Ectodermal cell (in vitro differentiated cells): Measurements from ENCODE around the gene CCDC14. TPM values are rescaled to one million over a fixed set of nuclear protein-coding genes. Genes with fewer than 3 reads are reported as not detected.
"Not testable (repeated sequence)": the region's sequence is repeated elsewhere in the genome, so short reads cannot be mapped to it uniquely, and the experiment has no call there.

Experiments
- H3K27ac ChIP-seq: 2 replicates; pipeline ENCODE4 v1.7.0; 2013; ENCODE audit warnings: mild to moderate bottlenecking, low read depth, low read length; ENCODE audit not compliant: insufficient read depth, poor library complexity, severe bottlenecking
- H3K27me3 ChIP-seq: 2 replicates; pipeline ENCODE4 v1.7.0; 2013; ENCODE audit warnings: mild to moderate bottlenecking, low read length; ENCODE audit not compliant: insufficient read depth, control insufficient read depth, poor library complexity, severe bottlenecking
- H3K36me3 ChIP-seq: one replicate; pipeline ENCODE4 v1.7.0; 2013; ENCODE audit warnings: low read length; ENCODE audit not compliant: control insufficient read depth, insufficient read depth
- H3K4me1 ChIP-seq: one replicate; pipeline ENCODE4 v1.7.0; 2013; ENCODE audit warnings: low read length; ENCODE audit not compliant: control insufficient read depth, insufficient read depth
- H3K4me3 ChIP-seq: 2 replicates; pipeline ENCODE4 v1.7.0; 2013; ENCODE audit warnings: low read depth, low read length, control low read depth; ENCODE audit not compliant: insufficient read depth
- H3K9me3 ChIP-seq: 2 replicates; pipeline ENCODE4 v1.7.0; 2013; ENCODE audit warnings: mild to moderate bottlenecking, low read length, moderate library complexity; ENCODE audit not compliant: control insufficient read depth
- WGBS, 2 experiments: methylation state at CpG; one replicate each; pipeline ENCODE4 v1.1.7; 2013; ENCODE audit warnings: missing lambda C conversion rate in 2 of 2; 5-methylcytosine and 5-hydroxymethylcytosine counted together
- polyA plus RNA-seq, 4 experiments: library from polyadenylated mRNA; stranded (reverse); fragments of 50-300 nt; gene quantifications; one replicate each; pipeline ENCODE4 v1.2.3, GENCODE V29; 2013

Gene CCDC14, protein sequence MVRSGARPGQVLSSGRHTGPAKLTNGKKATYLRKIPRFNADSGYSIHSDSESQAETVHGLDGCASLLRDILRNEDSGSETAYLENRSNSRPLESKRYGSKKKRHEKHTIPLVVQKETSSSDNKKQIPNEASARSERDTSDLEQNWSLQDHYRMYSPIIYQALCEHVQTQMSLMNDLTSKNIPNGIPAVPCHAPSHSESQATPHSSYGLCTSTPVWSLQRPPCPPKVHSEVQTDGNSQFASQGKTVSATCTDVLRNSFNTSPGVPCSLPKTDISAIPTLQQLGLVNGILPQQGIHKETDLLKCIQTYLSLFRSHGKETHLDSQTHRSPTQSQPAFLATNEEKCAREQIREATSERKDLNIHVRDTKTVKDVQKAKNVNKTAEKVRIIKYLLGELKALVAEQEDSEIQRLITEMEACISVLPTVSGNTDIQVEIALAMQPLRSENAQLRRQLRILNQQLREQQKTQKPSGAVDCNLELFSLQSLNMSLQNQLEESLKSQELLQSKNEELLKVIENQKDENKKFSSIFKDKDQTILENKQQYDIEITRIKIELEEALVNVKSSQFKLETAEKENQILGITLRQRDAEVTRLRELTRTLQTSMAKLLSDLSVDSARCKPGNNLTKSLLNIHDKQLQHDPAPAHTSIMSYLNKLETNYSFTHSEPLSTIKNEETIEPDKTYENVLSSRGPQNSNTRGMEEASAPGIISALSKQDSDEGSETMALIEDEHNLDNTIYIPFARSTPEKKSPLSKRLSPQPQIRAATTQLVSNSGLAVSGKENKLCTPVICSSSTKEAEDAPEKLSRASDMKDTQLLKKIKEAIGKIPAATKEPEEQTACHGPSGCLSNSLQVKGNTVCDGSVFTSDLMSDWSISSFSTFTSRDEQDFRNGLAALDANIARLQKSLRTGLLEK
- 116 TPM for polyA plus RNA-seq (2013, experiment 1 of 4)
- polyA plus RNA-seq (2013, experiment 2 of 4) = 126 TPM
- polyA plus RNA-seq (2013, experiment 3 of 4) = 122 TPM
- 137 TPM for polyA plus RNA-seq (2013, experiment 4 of 4)

DNA sequence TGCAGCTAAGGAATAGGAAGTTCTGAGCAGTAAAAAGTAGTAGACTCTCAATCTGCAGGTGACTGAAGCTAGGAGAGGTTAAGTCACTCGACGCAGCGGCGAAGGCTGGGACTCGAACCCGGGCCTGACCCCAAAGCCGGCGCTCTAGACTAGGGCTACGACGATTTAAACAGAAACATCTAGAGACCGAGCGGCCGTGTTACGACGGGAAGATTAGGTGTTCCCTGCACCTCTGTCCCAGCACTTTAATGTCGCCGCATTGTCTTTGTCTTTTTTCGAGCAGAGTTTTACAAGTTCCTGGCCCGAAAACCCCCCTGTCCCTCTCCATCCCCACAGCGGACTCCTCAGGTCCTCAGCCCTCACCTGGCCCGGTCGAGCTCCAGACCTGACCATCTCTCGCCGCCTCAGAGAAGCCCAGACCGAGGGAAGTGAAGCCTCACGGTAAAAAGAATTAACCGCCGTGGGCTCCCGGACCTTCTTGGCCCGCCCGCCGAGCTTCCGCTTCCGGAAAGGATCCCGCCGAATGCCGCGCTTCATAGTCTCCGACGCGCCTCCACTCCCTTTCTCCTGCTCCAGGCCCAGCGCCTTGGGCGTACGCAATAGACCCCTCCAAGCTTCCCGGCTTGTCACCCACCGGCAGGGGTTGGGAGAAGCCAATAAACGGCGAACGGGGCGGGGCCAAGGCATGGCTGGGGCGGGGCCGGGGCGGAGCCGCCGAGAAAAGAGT is at the start of gene CCDC14:
Gene CCDC14 (minus strand): TSS at position 449 of the 727 bp plus-strand sequence. CDS start 56 bp downstream, at position 393.
- H3K27ac ChIP-seq = peak within 1 kb of the TSS; percentile 86
- WGBS, 2 experiments = 0% methylated on average over 55 of the region's 55 CpGs
- peaks cover 9% of the 10 kb centered on the region for H3K4me1 ChIP-seq
- no peaks in the 10 kb centered on the region for H3K9me3 ChIP-seq
- peak within 1 kb of the TSS; percentile 73 for H3K4me3 ChIP-seq
- H3K27me3 ChIP-seq = peaks cover 26% of the 10 kb centered on the region
- H3K36me3 ChIP-seq = no peaks in the 10 kb centered on the region

DNA sequence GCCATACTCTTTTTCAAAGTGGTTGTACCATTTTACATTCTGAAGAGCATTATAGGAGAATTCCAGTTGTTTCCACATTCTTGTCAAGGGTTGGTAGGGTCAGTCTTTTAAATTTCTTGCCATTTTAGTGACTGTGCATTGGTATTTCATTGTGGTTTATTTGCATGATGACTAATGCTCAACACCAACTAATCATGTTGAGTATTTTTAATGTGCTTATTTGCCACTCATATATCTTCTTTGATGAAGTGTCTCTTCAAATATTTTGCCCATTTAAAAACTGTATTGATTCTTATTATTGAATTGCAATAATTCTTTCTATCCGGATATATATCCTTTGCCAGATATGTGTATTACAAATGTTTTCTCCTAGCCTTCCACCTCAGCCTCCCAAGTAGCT is 47.3 kb upstream of the CCDC14 start:
- H3K9me3 ChIP-seq = not testable (repeated sequence)

DNA sequence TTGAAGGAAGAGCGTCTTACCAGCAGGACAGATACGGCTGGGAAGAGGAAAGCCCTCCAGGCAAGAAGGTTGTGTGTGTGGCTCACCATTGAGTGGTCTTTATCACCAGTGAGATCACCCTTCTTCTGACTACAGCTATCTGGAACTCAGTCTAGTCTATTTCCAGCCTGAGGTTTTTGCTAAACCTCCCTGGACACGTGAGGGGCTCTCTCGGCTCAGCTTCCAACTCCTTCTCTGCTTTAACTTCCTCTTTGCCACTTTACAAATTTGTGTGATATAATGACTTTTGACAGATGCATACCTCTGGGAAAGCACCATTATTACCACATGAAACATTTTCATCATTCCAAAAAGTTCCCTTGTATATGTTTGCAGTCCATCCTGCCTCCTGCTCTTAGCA is 46.2 kb upstream of the CCDC14 start:
- Histone ChIP-seq H3K27ac (no peak overlapping the region), H3K27me3 (no peaks in the 10 kb centered on the region), H3K4me3 (no peak overlapping the region), H3K4me1 (no peaks in the 10 kb centered on the region), H3K9me3 (no peaks in the 10 kb centered on the region), H3K36me3 (no peaks in the 10 kb centered on the region)
- 91 to 92% methylated on average over 4 of the region's 4 CpGs for WGBS, 2 experiments

More for the DNA sequence above, 47.3 kb upstream of the CCDC14 start:
- H3K27me3 ChIP-seq, H3K27ac ChIP-seq, H3K36me3 ChIP-seq, H3K4me1 ChIP-seq, H3K4me3 ChIP-seq: not testable (repeated sequence)
- WGBS, 2 experiments = 80% methylated on average over 1 of the region's 1 CpG; no CpG with 5 or more reads in 1 of the 2 experiments

DNA sequence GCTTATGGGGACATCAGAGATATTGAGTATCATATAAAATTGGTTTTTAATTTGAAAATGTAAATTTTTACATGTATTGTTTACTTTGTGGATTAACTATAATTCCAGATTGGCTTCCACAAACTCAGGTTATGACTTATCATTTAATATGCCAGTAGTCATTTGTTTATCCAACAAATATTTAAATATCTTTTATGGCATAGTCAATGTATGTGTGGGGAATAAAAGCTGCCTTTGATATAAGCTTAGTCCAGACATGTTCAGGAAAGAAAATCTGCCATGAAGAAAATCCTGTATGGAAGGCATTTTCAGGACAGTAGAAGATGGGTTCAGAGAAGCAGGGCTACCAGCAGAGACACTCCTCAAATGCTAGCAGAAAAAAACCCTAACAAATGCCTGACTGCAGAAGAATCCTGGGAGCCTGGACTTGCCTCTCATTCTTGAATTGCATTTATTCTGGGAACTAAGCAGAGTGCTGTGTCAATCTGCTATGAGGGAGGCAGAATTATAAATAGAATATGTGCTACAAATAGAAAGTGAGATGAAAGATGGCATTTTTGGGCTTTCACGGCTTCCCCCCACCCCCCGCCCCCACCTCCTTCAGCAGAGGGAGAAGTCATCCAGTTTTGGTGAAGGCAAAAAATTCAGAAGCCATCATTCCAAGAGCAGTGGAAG is 41.5 kb upstream of the CCDC14 start:
- not testable (repeated sequence) for H3K4me3 ChIP-seq, H3K9me3 ChIP-seq, H3K36me3 ChIP-seq, H3K4me1 ChIP-seq, H3K27me3 ChIP-seq, H3K27ac ChIP-seq
- WGBS, 2 experiments = 95 to 100% methylated on average over 2 of the region's 2 CpGs

DNA sequence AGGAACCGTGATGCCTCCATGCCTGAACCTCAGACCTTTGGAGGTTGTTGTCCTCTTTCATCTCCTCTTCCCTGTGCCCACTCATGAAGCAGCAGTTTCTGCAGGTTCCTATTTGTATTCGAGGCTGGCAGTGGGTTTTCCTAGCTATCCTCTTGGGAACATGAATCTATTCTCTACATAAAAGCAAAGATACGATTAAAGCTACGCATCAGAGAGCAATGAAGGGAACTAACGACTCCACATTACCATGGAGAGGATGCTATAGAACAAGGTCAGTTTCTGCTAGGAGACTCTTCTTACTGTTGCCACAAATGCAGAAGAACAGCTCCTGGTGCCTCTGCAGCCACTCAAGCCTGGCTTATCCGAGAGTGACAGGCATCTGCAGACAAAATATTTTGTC is 40.3 kb upstream of the CCDC14 start:
- not testable (repeated sequence) for H3K27me3 ChIP-seq, H3K4me1 ChIP-seq, H3K4me3 ChIP-seq, H3K36me3 ChIP-seq, H3K9me3 ChIP-seq, H3K27ac ChIP-seq
- 86 to 93% methylated on average over 6 of the region's 6 CpGs for WGBS, 2 experiments

DNA sequence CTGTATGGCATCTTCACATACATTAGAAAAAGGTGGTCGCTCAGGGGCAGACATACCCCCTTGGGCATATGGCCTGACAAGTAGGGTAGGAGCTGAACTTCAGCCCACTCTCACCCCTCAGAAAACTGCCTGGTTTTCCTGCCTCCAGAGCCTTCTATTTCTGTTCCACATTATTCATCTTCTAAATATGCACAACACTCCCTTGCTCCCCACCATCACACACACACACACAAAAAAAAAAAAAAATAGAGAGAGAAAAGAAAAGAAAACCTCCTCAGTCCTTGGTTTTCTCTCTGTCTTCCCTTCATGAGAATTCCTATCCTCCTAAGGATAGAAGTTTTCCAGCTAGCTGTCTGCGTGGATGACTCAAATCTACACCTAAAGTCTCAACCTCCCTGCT is 36.5 kb upstream of the CCDC14 start:
- Histone ChIP-seq H3K36me3 (no peaks in the 10 kb centered on the region), H3K27ac (no peak overlapping the region), H3K4me1 (no peaks in the 10 kb centered on the region), H3K4me3 (no peak overlapping the region), H3K9me3 (no peaks in the 10 kb centered on the region), H3K27me3 (peaks cover 28% of the 10 kb centered on the region)
- 91% methylated on average over 2 of the region's 2 CpGs for WGBS, 2 experiments

DNA sequence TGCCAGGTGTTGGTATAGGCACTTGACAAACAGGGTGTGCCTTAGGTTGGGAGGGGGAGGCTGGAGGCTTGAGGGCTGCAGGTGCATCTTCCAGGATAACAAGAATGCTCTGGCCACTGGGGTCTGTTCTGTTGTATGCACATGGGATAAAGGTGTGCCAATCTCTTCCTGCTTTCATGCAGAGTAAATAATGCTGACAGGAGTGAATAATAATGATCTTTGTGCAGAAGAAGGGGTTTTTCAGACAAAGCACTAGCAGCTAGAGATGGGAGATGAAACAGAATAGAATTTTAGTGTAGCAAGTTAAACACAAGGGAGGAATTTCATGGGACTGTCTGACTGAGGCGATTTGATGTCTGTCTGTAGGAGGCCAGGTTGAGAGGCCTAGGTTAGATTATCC is 32.8 kb upstream of the CCDC14 start:
- Histone ChIP-seq H3K36me3 (no peaks in the 10 kb centered on the region), H3K4me1 (no peaks in the 10 kb centered on the region), H3K9me3 (no peaks in the 10 kb centered on the region), H3K4me3 (no peak overlapping the region), H3K27ac (no peak overlapping the region), H3K27me3 (peaks cover 48% of the 10 kb centered on the region)
- WGBS, 2 experiments = 71 to 82% methylated on average over 1 of the region's 1 CpG

DNA sequence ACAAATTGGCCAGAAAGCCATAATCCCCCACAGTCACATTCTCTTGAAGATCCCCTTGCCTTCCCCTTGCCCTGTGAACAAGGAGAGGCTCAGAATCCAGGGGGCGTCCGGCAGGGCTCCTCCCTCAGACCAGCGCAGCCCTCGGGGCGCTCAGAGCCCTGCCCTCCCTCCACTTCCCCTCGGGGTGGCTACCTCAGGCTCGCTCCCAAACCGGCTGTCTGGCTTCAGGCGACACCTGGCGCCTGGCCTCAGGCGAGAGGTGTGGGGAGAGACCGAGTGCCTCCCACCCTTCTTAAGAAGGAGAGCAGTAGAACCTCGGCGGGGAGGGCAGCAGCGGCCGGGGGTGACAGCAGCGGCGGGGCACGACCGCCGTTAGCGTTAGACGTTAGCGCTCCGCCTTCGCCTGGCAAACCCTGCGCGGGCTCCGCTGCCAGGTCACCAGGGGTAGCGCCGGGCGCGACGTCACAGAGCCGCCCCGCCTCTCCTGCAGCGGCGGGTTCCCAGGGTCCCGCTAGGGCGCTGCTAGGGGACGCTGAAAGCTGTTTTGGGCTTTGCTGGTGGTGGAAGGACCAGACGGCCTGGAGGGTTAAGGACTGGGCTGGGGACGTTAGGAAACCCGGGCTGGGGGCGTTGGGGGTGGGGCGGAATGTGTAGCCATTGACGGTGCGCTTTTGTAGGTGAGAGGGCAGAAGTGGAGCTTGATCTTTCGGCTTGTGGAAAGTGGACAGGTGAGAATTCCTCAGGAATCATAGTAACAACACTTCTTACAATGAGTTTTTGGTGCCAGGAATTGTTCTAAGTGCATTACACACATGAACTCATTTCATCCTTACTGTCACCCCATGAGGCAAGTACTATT is 30.9 kb upstream of the CCDC14 start, which contains the start of gene ROPN1:
Gene ROPN1 (minus strand): TSS at position 395 of the 859 bp plus-strand sequence. CDS start 11,643 bp downstream, outside the sequence.
- H3K36me3 ChIP-seq, H3K9me3 ChIP-seq, H3K4me1 ChIP-seq, H3K27ac ChIP-seq, H3K4me3 ChIP-seq: not testable (repeated sequence)
- WGBS, 2 experiments = no CpG with 5 or more reads among the region's 49 CpGs
- H3K27me3 ChIP-seq = peaks cover 67% of the 10 kb centered on the region

DNA sequence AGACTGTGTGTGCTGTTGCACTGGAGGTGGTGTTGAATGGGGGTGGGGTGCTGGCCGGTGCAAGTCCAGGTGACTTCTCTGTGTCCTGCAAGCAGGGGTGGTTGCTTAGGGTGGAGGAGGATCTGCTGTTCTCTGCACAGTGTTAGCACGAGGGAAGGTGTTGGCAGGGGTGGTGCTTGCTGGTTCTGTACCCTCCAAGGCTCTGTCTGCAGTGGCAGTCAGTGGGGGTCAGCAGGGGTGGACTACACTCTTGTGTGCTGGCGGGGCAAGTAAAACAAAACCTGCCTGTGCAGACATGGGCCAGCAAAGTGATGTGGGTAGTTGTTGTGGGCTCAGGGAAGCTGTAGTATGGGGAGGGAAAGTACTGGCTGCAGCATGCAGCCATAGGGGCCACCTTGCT is 25.4 kb upstream of the CCDC14 start:
- WGBS, 2 experiments = 87 to 90% methylated on average over 3 of the region's 3 CpGs
- peaks cover 41% of the 10 kb centered on the region for H3K27me3 ChIP-seq
- no peaks in the 10 kb centered on the region for H3K4me1 ChIP-seq
- no peak overlapping the region for H3K4me3 ChIP-seq
- H3K36me3 ChIP-seq = no peaks in the 10 kb centered on the region
- H3K27ac ChIP-seq = no peak overlapping the region
- H3K9me3 ChIP-seq = no peaks in the 10 kb centered on the region
